ENCODE results near the gene SLC44A2. TPM values are rescaled to one million over a fixed set of nuclear protein-coding genes. Genes with fewer than 3 reads are reported as not detected.

Gene SLC44A2
- total and polyA plus RNA-seq, 2 experiments from 2014 or later, result 43.2 to 65.0 TPM

DNA sequence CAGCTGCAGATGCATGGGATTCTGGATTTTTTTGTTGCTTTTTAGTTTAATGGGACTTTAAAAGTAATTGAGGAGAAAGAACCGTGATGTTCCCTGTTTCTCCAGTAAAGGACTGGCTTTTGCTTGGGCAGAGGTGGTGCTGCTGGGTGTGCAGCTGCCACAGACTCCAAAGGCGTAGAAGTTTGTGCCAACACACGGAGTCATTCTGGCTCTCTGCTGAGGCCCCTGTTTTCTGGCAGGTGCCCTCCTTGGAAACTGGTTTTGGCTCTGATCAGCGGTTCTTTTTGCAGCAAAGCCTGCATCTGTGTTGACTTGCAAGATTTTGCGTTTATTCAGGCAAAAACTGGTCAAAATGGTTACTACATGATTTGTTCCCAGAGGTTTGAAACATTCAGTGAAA is 59.9 kb downstream of the SLC44A2 start:
- H4K20me1 ChIP-seq (replicated peaks; ENCODE audit: insufficient read depth), result peaks cover 58% of the 10 kb centered on the region
- Mint-ChIP-seq H3K4me1 (no peaks in the 10 kb centered on the region), H3K36me3 (ENCODE audit: low read depth) (peaks cover 97% of the 10 kb centered on the region), H3K9me3 (peaks cover 2% of the 10 kb centered on the region; the same call in 1 of the 3 replicates), H3K27ac (no peak overlapping the region), H3K27me3 (ENCODE audit: insufficient read depth, low read depth, poor library complexity) (peaks cover 28% of the 10 kb centered on the region), H3K4me3 (no peak overlapping the region)
- no peak overlapping the region for H3K4me2 ChIP-seq
- H3K27me3 ChIP-seq (ENCODE audit: insufficient read depth), result no peaks in the 10 kb centered on the region
- peaks cover 61% of the 10 kb centered on the region for H3K79me2 ChIP-seq (replicated peaks; ENCODE audit: insufficient read depth)
- ATAC-seq (no peak), DNase-seq (ENCODE audit: low spot score) (no peak)
- H3K4me1 ChIP-seq (ENCODE audit: insufficient read depth), result no peaks in the 10 kb centered on the region
- TF ChIP-seq ZNF331 (CRISPR knock-in tag; IDR thresholded peaks at IDR 0.05; ENCODE audit: low read depth), result no peak
- no peak for TF ChIP-seq ZNF114 (CRISPR knock-in tag; IDR thresholded peaks at IDR 0.05)
- TF ChIP-seq NANOG (IDR thresholded peaks at IDR 0.05; ENCODE audit: borderline replicate concordance), result no peak
- no peak overlapping the region for H3K4me3 ChIP-seq
- peaks cover 87% of the 10 kb centered on the region for H3K36me3 ChIP-seq (ENCODE audit: insufficient read depth)
- H3K27ac ChIP-seq (ENCODE audit: low read depth), result no peak overlapping the region; the same call in 1 of the 2 replicates
- peaks cover 76% of the 10 kb centered on the region for H3F3A ChIP-seq (replicated peaks; ENCODE audit: low read depth)
- H2AFZ ChIP-seq, result no peak overlapping the region
- no peaks in the 10 kb centered on the region for H3K9me2 ChIP-seq (ENCODE audit: insufficient read depth)

DNA sequence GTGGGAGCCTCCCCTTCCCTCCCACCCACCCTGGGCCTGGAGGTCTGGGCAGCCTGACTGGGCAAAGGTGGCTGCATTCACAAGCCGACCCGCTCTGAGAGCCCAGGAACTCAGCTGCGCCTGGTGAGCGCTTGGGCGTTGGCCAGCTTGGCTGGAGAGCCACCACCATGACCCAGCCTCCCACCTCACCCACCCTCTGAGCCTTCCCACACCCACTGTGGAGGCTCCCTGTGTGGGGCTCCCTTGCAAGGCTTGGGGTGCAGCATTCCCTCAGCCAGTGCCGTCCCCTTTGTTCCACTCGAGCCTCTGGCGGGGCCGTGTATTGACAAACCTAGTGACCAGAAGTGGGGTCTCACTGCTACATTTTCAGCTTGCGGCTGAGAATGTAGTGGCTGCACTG is 60.8 kb downstream of the SLC44A2 start:
- peaks cover 54% of the 10 kb centered on the region for H3K79me2 ChIP-seq (replicated peaks; ENCODE audit: insufficient read depth)
- H3K27ac ChIP-seq (ENCODE audit: low read depth), result no peak overlapping the region
- H3K9me3 Mint-ChIP-seq, result no peaks in the 10 kb centered on the region
- H3K27me3 ChIP-seq (ENCODE audit: insufficient read depth), result no peaks in the 10 kb centered on the region
- no peaks in the 10 kb centered on the region for H3K9me2 ChIP-seq (ENCODE audit: insufficient read depth)
- peaks cover 83% of the 10 kb centered on the region for H3K36me3 ChIP-seq (ENCODE audit: insufficient read depth)
- ATAC-seq (no peak), DNase-seq (ENCODE audit: low spot score) (no peak)
- H3K27ac Mint-ChIP-seq, result no peak overlapping the region
- TF ChIP-seq POLR2AphosphoS5 (IDR thresholded peaks at IDR 0.05; ENCODE audit: low read depth), result 0 out of 2 replicates have a peak, but pooled peaks have one; percentile 18
- TF ChIP-seq EZH2phosphoT487 (IDR thresholded peaks at IDR 0.05; ENCODE audit: unreplicated experiment), result no peak
- peaks cover 77% of the 10 kb centered on the region for H3F3A ChIP-seq (replicated peaks; ENCODE audit: low read depth)
- peaks cover 58% of the 10 kb centered on the region for H4K20me1 ChIP-seq (replicated peaks; ENCODE audit: insufficient read depth)
- H2AFZ ChIP-seq, result no peak overlapping the region
- H3K27me3 Mint-ChIP-seq (ENCODE audit: insufficient read depth, low read depth, poor library complexity), result peaks cover 23% of the 10 kb centered on the region
- no peak overlapping the region for H3K4me3 ChIP-seq
- H3K4me1 Mint-ChIP-seq, result peaks cover 4% of the 10 kb centered on the region; the same call in 2 of the 3 replicates
- peaks cover 97% of the 10 kb centered on the region for H3K36me3 Mint-ChIP-seq (ENCODE audit: low read depth)
- H3K4me3 Mint-ChIP-seq, result no peak overlapping the region
- H3K4me1 ChIP-seq (ENCODE audit: insufficient read depth), result no peaks in the 10 kb centered on the region
- no peak overlapping the region for H3K4me2 ChIP-seq

DNA sequence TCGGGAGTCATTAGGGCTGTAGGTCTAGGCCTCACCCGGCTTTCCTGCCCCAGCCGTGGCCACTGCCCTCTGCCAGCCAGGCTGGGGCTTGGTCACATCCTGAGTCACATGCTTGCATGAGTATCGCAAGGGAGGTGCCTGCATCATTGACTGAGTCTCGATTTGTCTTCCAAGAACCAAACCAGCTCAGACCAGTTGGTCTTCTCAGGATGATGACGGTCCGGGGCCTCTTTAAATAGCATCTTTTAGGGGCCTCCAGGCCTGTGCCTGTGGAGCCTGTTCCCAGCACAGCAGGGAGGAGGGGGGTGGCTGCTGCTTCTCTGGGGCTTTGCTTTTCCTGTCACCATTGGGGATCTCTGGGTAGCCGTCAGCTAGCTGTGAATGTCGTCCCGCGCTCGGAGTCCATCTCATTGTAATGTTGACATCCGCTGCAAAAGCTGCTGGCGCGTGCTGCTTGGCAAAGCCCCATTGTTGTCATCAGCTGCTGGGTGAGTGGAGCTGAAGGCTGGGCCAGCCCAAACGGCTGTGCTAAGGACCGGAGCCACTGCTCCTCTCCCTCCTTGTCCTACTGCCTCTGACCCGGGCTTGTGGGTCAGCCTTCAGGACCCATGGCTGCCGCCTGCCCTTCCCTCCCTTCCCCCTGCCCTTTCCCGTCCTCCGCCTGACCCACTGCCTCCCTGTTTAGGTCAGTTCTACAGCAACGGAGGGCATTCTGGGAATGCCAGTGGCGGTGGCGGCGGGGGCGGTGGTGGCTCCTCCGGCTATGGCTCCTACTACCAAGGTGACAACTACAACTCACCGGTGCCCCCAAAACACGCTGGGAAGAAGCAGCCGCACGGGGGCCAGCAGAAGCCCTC is 61.5 kb downstream of the SLC44A2 start:
- Histone ChIP-seq H3K36me3 (ENCODE audit: insufficient read depth) (peaks cover 82% of the 10 kb centered on the region), H3K4me2 (no peak overlapping the region), H4K20me1 (replicated peaks; ENCODE audit: insufficient read depth) (peaks cover 57% of the 10 kb centered on the region), H3K27ac (ENCODE audit: low read depth) (no peak overlapping the region), H3K4me3 (no peak overlapping the region), H3K9me2 (ENCODE audit: insufficient read depth) (no peaks in the 10 kb centered on the region), H3F3A (replicated peaks; ENCODE audit: low read depth) (peaks cover 76% of the 10 kb centered on the region), H2AFZ (no peak overlapping the region), H3K79me2 (replicated peaks; ENCODE audit: insufficient read depth) (peaks cover 47% of the 10 kb centered on the region), H3K27me3 (ENCODE audit: insufficient read depth) (no peaks in the 10 kb centered on the region), H3K4me1 (ENCODE audit: insufficient read depth) (no peaks in the 10 kb centered on the region)
- DNase-seq (ENCODE audit: low spot score) (no peak), ATAC-seq (no peak)
- Mint-ChIP-seq H3K27ac (no peak overlapping the region), H3K36me3 (ENCODE audit: low read depth) (peaks cover 97% of the 10 kb centered on the region), H3K27me3 (ENCODE audit: insufficient read depth, low read depth, poor library complexity) (peaks cover 22% of the 10 kb centered on the region), H3K4me3 (no peak overlapping the region), H3K4me1 (peaks cover 8% of the 10 kb centered on the region; the same call in 2 of the 3 replicates), H3K9me3 (no peaks in the 10 kb centered on the region)
- TF ChIP-seq EZH2 (IDR thresholded peaks at IDR 0.05; ENCODE audit: low read depth, unreplicated experiment), result no peak
- no peak for TF ChIP-seq POLR2AphosphoS5 (IDR thresholded peaks at IDR 0.05; ENCODE audit: low read depth)
- TF ChIP-seq ZNF114 (CRISPR knock-in tag; IDR thresholded peaks at IDR 0.05), result no peak
- no peak for TF ChIP-seq EZH2phosphoT487 (IDR thresholded peaks at IDR 0.05; ENCODE audit: unreplicated experiment)
- no peak for TF ChIP-seq JUNB (IDR thresholded peaks at IDR 0.05; ENCODE audit: unreplicated experiment)
- TF ChIP-seq ZNF331 (CRISPR knock-in tag; IDR thresholded peaks at IDR 0.05; ENCODE audit: low read depth), result no peak
